Mucosa of descending colon (tissue), 3 donors: ENCODE measurements around the gene CIART. TPM values are rescaled to one million over a fixed set of nuclear protein-coding genes. Genes with fewer than 3 reads are reported as not detected.
A peak's percentile ranks its signal among the peaks of the same experiment; 100 is the strongest.
"Not testable (repeated sequence)": the region's sequence is repeated elsewhere in the genome, so short reads cannot be mapped to it uniquely, and the experiment has no call there.

Experiments used
- ATAC-seq: fragments of 200-7000 bp; cut with Tn5 transposase; one replicate; pipeline ENCODE4 v1.9.1; 2020; ENCODE audit warnings: mild to moderate bottlenecking, moderate library complexity
- DNase-seq, 3 donors: peaks; one replicate each; pipeline ENCODE4 v3.0.0-alpha.2; 2020
- H3K36me3 ChIP-seq: fragments of 200-600 bp; one replicate; pipeline ENCODE4 v1.8.0; 2021; ENCODE audit warnings: low read depth, mild to moderate bottlenecking
- H3K4me1 ChIP-seq: fragments of 200-600 bp; one replicate; pipeline ENCODE4 v1.8.0; 2021; ENCODE audit warnings: low read depth, mild to moderate bottlenecking
- H3K4me3 ChIP-seq: fragments of 200-600 bp; one replicate; pipeline ENCODE4 v1.8.0; 2021; ENCODE audit warnings: mild to moderate bottlenecking
- H3K9me3 ChIP-seq: fragments of 200-600 bp; one replicate; pipeline ENCODE4 v1.8.0; 2021; ENCODE audit warnings: mild to moderate bottlenecking
- CTCF ChIP-seq: fragments of 200-600 bp; IDR thresholded peaks from one replicate; pipeline ENCODE4 v1.8.0; 2022; ENCODE audit warnings: antibody characterized with exemption, mild to moderate bottlenecking
- intact Hi-C, 2 donors: fragments of 100-400 bp; cut with DNase I in 1 of 2; cut with micrococcal nuclease in 1 of 2; formaldehyde crosslinking; loops; one replicate each; pipeline versions ENCODE4 v1.11.0 to v1.11.1; 2022; cut with DNase I, micrococcal nuclease
- total RNA-seq, 3 donors: library from RNA; stranded (reverse); fragmentation: NEBNext Ultra II Directional in 2 of 3; extraction: Animal tissue kit (Norgen Biotek cat#: 25700) in 2 of 3; gene quantifications; one replicate each; pipeline versions ENCODE4 v1.2.1 to v1.2.4, GENCODE V29; 2021 to 2023
- donor health status: DM: no; HTN: no; CAD: no; lungs with moderate emphysema.
- donor health status: DM: no; HTN: no; CAD: no.
- donor health status: DM: no; HTN: yes; CAD: no.

The CIART gene
- total RNA-seq, 3 donors from 2014 or later, result 0.49 to 12.6 (median 1.6) TPM

GRCh38 chr1:150235294-150235851 is 47.0 kb upstream of the CIART start:
- DNase-seq (peak; percentile 45 to 64 (median 58)), ATAC-seq (peak; percentile 9)
- Histone ChIP-seq H3K36me3 (no peaks in the 10 kb centered on the region), H3K9me3 (no peaks in the 10 kb centered on the region), H3K4me3 (peak overlapping the region; percentile 65), H3K4me1 (peaks cover 14% of the 10 kb centered on the region)
- no peak for TF ChIP-seq CTCF
- intact Hi-C loops, result no loop called here

GRCh38 chr1:150235852-150236613 is 46.3 kb upstream of the CIART start, which contains the start of gene ANP32E:
TSS of gene ANP32E (minus strand) at chr1:150236112. CDS start at chr1:150235786, 326 bp downstream.
- peak; percentile 96 for ATAC-seq
- no peak for TF ChIP-seq CTCF
- Histone ChIP-seq H3K4me1 (peaks cover 14% of the 10 kb centered on the region), H3K9me3 (no peaks in the 10 kb centered on the region), H3K4me3 (peak within 1 kb of the TSS; percentile 65), H3K36me3 (no peaks in the 10 kb centered on the region)
- intact Hi-C loops, result no loop called here
- peak; percentile 93 to 96 (median 96) for DNase-seq

GRCh38 chr1:150236614-150237100 is 45.7 kb upstream of the CIART start:
- ATAC-seq (no peak), DNase-seq (no peak)
- Histone ChIP-seq H3K4me3 (no peak overlapping the region), H3K36me3 (no peaks in the 10 kb centered on the region), H3K9me3 (no peaks in the 10 kb centered on the region), H3K4me1 (peaks cover 14% of the 10 kb centered on the region)
- intact Hi-C loops, result no loop called here
- TF ChIP-seq CTCF, result no peak

GRCh38 chr1:150237176-150237575 is 45.2 kb upstream of the CIART start:
- DNase-seq, H3K36me3 ChIP-seq, H3K9me3 ChIP-seq, ATAC-seq, H3K4me3 ChIP-seq, intact Hi-C loops: not testable (repeated sequence)
- peaks cover 14% of the 10 kb centered on the region for H3K4me1 ChIP-seq

- DNase-seq, result no peak
- intact Hi-C loops, result no loop called here
- Histone ChIP-seq H3K36me3 (no peaks in the 10 kb centered on the region), H3K9me3 (no peaks in the 10 kb centered on the region), H3K4me1 (peaks cover 14% of the 10 kb centered on the region), H3K4me3 (no peak overlapping the region)
- no peak for ATAC-seq
- no peak for TF ChIP-seq CTCF
Observed at GRCh38 chr1:150237746-150238145, 44.6 kb upstream of the CIART start.

- no peak overlapping the region for H3K4me3 ChIP-seq
- no peak for ATAC-seq
- no peak for DNase-seq
- TF ChIP-seq CTCF, result no peak
- H3K9me3 ChIP-seq, result no peaks in the 10 kb centered on the region
- no peaks in the 10 kb centered on the region for H3K36me3 ChIP-seq
- intact Hi-C loops, result no loop called here
- H3K4me1 ChIP-seq, result no peaks in the 10 kb centered on the region
Observed at GRCh38 chr1:150243003-150243402, 39.4 kb upstream of the CIART start.
